Fibroblast of the conjunctiva (primary cell): ENCODE results near the gene TWIST2.

Source experiments
- DNase-seq: peaks from one replicate; pipeline ENCODE4 v3.0.0-alpha.2; 2010; ENCODE audit warnings: low read depth

TWIST2 gene

GRCh38 chr2:238939521-238940403 lies 91.9 kb downstream of the TWIST2 start:
- DNase-seq: no peak

GRCh38 chr2:238940806-238941205 lies 92.9 kb downstream of the TWIST2 start:
- no peak for DNase-seq

- DNase-seq: no peak
Measured at GRCh38 chr2:238941262-238941792, 93.4 kb downstream of the TWIST2 start.

- DNase-seq: no peak
Measured at GRCh38 chr2:238942080-238942725, 94.3 kb downstream of the TWIST2 start.

- DNase-seq: no peak
Measured at GRCh38 chr2:238942726-238943300, 94.9 kb downstream of the TWIST2 start.

- DNase-seq: no peak
Measured at GRCh38 chr2:238943338-238944067, 95.6 kb downstream of the TWIST2 start.

GRCh38 chr2:238945433-238946150 lies 97.7 kb downstream of the TWIST2 start:
- no peak for DNase-seq

- no peak for DNase-seq
Measured at GRCh38 chr2:238946318-238947242, 98.7 kb downstream of the TWIST2 start.

GRCh38 chr2:238947243-238947760 lies 99.4 kb downstream of the TWIST2 start:
- DNase-seq: no peak

- DNase-seq: no peak
Measured at GRCh38 chr2:238947920-238948710, 100.2 kb downstream of the TWIST2 start.

- no peak for DNase-seq
Measured at GRCh38 chr2:238948765-238949641, 101.1 kb downstream of the TWIST2 start.

GRCh38 chr2:238949710-238950345 lies 101.9 kb downstream of the TWIST2 start:
- no peak for DNase-seq

- DNase-seq: no peak
Measured at GRCh38 chr2:238950551-238950950, 102.7 kb downstream of the TWIST2 start.

GRCh38 chr2:238952261-238952919 lies 104.5 kb downstream of the TWIST2 start:
- no peak for DNase-seq

GRCh38 chr2:238954841-238955591 lies 107.1 kb downstream of the TWIST2 start:
- no peak for DNase-seq
